Measurements from ENCODE around the gene EID3. TPM values are rescaled to one million over a fixed set of nuclear protein-coding genes. Genes with fewer than 3 reads are reported as not detected.

The EID3 gene
- polyA plus RNA-seq, 2 of the 4 experiments (the other 2 are of a cell fraction): 6.8 to 12.2 TPM

GRCh38 chr12:104286516-104287482 is 16.7 kb upstream of the EID3 start (continued):
- peak; percentile 11; the same call in 1 of the 2 replicates for TF ChIP-seq ESRRA (IDR thresholded peaks at IDR 0.05; ENCODE audit: borderline replicate concordance, low read length)
- no peak for TF ChIP-seq HOXA7 (CRISPR knock-in tag; IDR thresholded peaks at IDR 0.05)
- TF ChIP-seq HMGXB4 (CRISPR knock-in tag; IDR thresholded peaks at IDR 0.05; ENCODE audit: borderline replicate concordance): no peak
- TF ChIP-seq RFX5 (IDR thresholded peaks at IDR 0.05): peak; percentile 68
- no peak for TF ChIP-seq NPAS2 (CRISPR knock-in tag; IDR thresholded peaks at IDR 0.05; ENCODE audit: borderline replicate concordance)
- peak; percentile 81; the same call in 1 of the 2 replicates for TF ChIP-seq JUNB (IDR thresholded peaks at IDR 0.05)
- TF ChIP-seq RNF2 (IDR thresholded peaks at IDR 0.05; ENCODE audit: borderline replicate concordance, low read depth): no peak
- TF ChIP-seq POLR2A (IDR thresholded peaks at IDR 0.05; ENCODE audit: low read length): peak; percentile 81
- no peak for TF ChIP-seq E2F6 (IDR thresholded peaks at IDR 0.05; ENCODE audit: borderline replicate concordance, low read depth)
- 0 out of 3 replicates have a peak, but pooled peaks have one; percentile 7 for TF ChIP-seq SMC3 (IDR thresholded peaks at IDR 0.05)
- TF ChIP-seq CEBPB (IDR thresholded peaks at IDR 0.05): peak in 1 of 2 experiments; percentile 74; a peak in 2 of 4 replicates
- peak; percentile 91 to 98 for TF ChIP-seq JUN (IDR thresholded peaks at IDR 0.05)
- TF ChIP-seq MYC (IDR thresholded peaks at IDR 0.05; ENCODE audit: borderline replicate concordance, low read length): peak; percentile 54; the same call in 1 of the 2 replicates
- no peak for TF ChIP-seq NR3C1 (IDR thresholded peaks at IDR 0.05)
- no peak for TF ChIP-seq ZFP36 (IDR thresholded peaks at IDR 0.05; ENCODE audit: borderline replicate concordance, partially characterized antibody)
- no peak; the same call in 1 of the 2 replicates for TF ChIP-seq RARB (CRISPR knock-in tag; IDR thresholded peaks at IDR 0.05)
- TF ChIP-seq TFCP2L1 (CRISPR knock-in tag; IDR thresholded peaks at IDR 0.05): no peak; the same call in 1 of the 2 replicates
- TF ChIP-seq PBX3 (IDR thresholded peaks at IDR 0.05): 0 out of 2 replicates have a peak, but pooled peaks have one; percentile 41
- TF ChIP-seq CBX2 (IDR thresholded peaks at IDR 0.05; ENCODE audit: borderline replicate concordance, low read depth): no peak
- peak; percentile 91 for TF ChIP-seq USF2 (IDR thresholded peaks at IDR 0.05)
- no peak for TF ChIP-seq HES2 (IDR thresholded peaks at IDR 0.05)
- no peak for TF ChIP-seq CHD4 (IDR thresholded peaks at IDR 0.05; ENCODE audit: borderline replicate concordance)
